A673 (cell line): ENCODE data around the gene NPB.

ENCODE experiments used
- EZH2 ChIP-seq: fragments of 200-600 bp; sonication (generic); IDR thresholded peaks from 2 replicates; pipeline ENCODE4 v1.6.1; 2017; ENCODE audit warnings: borderline replicate concordance, low read depth, mild to moderate bottlenecking, mixed read lengths, antibody characterized with exemption, low read length; ENCODE audit not compliant: poor library complexity, severe bottlenecking
- TF ChIP-seq, protein P1 (sequence below): fragments of 300-800, 200-600 bp; sonication (generic); conservative IDR thresholded peaks from 2 replicates; pipeline ENCODE4 v1.5.1; 2017; ENCODE audit warnings: low read depth, mild to moderate bottlenecking, antibody characterized with exemption, low read length, moderate library complexity, mixed read lengths

DNA sequence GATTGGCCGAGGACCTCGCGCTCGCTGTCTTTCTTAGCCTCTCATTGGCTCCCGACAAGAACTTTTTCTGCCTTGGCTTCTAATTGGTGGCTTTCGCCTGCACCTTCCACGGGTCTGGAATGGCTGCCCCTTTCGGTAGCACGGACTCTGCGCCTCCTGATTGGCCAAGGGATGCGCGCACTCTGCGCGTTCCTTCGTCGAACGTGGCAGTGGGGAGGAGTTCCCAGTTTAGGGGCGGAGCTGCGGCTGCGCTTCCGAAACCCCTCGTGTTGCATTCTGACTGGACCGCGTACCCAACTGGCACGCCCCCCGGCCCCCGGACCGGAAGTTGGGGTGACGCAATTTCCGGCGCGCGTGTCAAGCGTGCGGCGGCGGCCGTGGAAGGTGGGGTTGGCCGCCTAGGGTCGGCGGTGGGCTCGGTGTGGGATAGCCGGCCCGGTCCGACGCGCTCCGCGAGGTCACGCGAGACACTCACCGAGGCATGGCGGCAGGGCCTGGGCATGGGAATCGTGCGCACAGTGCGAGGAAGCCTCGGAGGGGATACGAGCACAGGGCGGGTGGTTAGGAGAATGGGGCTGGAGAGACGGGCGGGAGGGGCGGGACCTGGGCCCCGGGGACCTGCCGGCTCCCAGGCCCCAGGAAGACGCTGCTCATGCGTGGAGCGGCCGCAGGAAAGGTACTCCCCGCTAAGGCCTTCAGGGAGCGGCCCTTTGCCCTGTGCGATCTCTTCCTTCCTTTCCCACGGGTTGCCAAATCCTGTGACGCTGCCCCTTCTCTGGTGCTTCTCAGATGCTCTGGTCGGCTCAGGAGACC is 41.1 kb upstream of the NPB start:
- TF ChIP-seq, protein P1, sequence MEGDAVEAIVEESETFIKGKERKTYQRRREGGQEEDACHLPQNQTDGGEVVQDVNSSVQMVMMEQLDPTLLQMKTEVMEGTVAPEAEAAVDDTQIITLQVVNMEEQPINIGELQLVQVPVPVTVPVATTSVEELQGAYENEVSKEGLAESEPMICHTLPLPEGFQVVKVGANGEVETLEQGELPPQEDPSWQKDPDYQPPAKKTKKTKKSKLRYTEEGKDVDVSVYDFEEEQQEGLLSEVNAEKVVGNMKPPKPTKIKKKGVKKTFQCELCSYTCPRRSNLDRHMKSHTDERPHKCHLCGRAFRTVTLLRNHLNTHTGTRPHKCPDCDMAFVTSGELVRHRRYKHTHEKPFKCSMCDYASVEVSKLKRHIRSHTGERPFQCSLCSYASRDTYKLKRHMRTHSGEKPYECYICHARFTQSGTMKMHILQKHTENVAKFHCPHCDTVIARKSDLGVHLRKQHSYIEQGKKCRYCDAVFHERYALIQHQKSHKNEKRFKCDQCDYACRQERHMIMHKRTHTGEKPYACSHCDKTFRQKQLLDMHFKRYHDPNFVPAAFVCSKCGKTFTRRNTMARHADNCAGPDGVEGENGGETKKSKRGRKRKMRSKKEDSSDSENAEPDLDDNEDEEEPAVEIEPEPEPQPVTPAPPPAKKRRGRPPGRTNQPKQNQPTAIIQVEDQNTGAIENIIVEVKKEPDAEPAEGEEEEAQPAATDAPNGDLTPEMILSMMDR: no peak
- no peak for TF ChIP-seq EZH2
